Nucleus accumbens (tissue), 56 donors: ENCODE results near the gene SOSTDC1.
"Not testable (repeated sequence)": the region's sequence is repeated elsewhere in the genome, so short reads cannot be mapped to it uniquely, and the experiment has no call there.

Experiments
- DNase-seq, 56 donors: peaks; one replicate each; lab custom pipeline; 2025; lab: John Stamatoyannopoulos, UW

The SOSTDC1 gene

GRCh38 chr7:16463520-16463919 is 2.0 kb downstream of the SOSTDC1 start:
- no peak for DNase-seq

- DNase-seq, result no peak
These were observed 3.1 kb downstream of the SOSTDC1 start for GRCh38 chr7:16462431-16462889.

GRCh38 chr7:16460789-16461493 is 4.6 kb downstream of the SOSTDC1 start:
- no peak for DNase-seq

GRCh38 chr7:16456303-16456702 is 9.2 kb downstream of the SOSTDC1 start:
- not testable (repeated sequence) for DNase-seq

- no peak for DNase-seq
These were observed 9.9 kb downstream of the SOSTDC1 start for GRCh38 chr7:16455591-16455990.

- DNase-seq, result no peak
These were observed 15.2 kb downstream of the SOSTDC1 start for GRCh38 chr7:16450366-16450765.

- DNase-seq, result no peak
These were observed 17.7 kb downstream of the SOSTDC1 start for GRCh38 chr7:16447876-16448275.

GRCh38 chr7:16446508-16446907 is 19.0 kb downstream of the SOSTDC1 start:
- DNase-seq, result no peak

GRCh38 chr7:16443871-16444270 is 21.7 kb downstream of the SOSTDC1 start:
- not testable (repeated sequence) for DNase-seq

- DNase-seq, result no peak
These were observed 26.6 kb downstream of the SOSTDC1 start for GRCh38 chr7:16438988-16439387.

GRCh38 chr7:16436306-16436705 is 29.2 kb downstream of the SOSTDC1 start:
- no peak for DNase-seq

- DNase-seq, result no peak
These were observed 31.9 kb downstream of the SOSTDC1 start for GRCh38 chr7:16433568-16434122.

GRCh38 chr7:16432425-16432731 is 33.2 kb downstream of the SOSTDC1 start:
- no peak for DNase-seq

- DNase-seq, result peak in 15 of 56 donors; percentile 2 to 49 (median 15)
These were observed 33.7 kb downstream of the SOSTDC1 start for GRCh38 chr7:16431646-16432424.

GRCh38 chr7:16430133-16430532 is 35.4 kb downstream of the SOSTDC1 start:
- DNase-seq, result no peak

- DNase-seq, result no peak
These were observed 36.9 kb downstream of the SOSTDC1 start for GRCh38 chr7:16428672-16429071.

- no peak for DNase-seq
These were observed 37.4 kb downstream of the SOSTDC1 start for GRCh38 chr7:16428182-16428581.

- DNase-seq, result no peak
These were observed 41.8 kb downstream of the SOSTDC1 start for GRCh38 chr7:16423761-16424160.

- no peak for DNase-seq
These were observed 42.6 kb downstream of the SOSTDC1 start for GRCh38 chr7:16422917-16423316.

- DNase-seq, result no peak
These were observed 43.5 kb downstream of the SOSTDC1 start for GRCh38 chr7:16422103-16422435.

GRCh38 chr7:16421333-16422102 is 44.0 kb downstream of the SOSTDC1 start, which contains the start of gene CRPPA:
TSS of gene CRPPA (minus strand) at chr7:16421538. CDS start at chr7:16421322, 216 bp downstream.
- peak in 39 of 56 donors; percentile 19 to 84 (median 58) for DNase-seq
